ENCODE measurements around the gene SPOCD1.
"Not testable (repeated sequence)": the region's sequence is repeated elsewhere in the genome, so short reads cannot be mapped to it uniquely, and the experiment has no call there.

The SPOCD1 gene

GRCh38 chr1:31828926-31829690 is 13.3 kb upstream of the SPOCD1 start:
- no peak for DNase-seq (ENCODE audit: low read depth)

GRCh38 chr1:31828341-31828740 is 12.5 kb upstream of the SPOCD1 start:
- DNase-seq (ENCODE audit: low read depth) = no peak

- DNase-seq (ENCODE audit: low read depth) = no peak
Observed at GRCh38 chr1:31823780-31824179, 8.0 kb upstream of the SPOCD1 start.

- no peak for DNase-seq (ENCODE audit: low read depth)
Observed at GRCh38 chr1:31822766-31823165, 6.9 kb upstream of the SPOCD1 start.

- DNase-seq (ENCODE audit: low read depth) = not testable (repeated sequence)
Observed at GRCh38 chr1:31820196-31820595, 4.4 kb upstream of the SPOCD1 start.

- DNase-seq (ENCODE audit: low read depth) = no peak
Observed at GRCh38 chr1:31818206-31818605, 2.4 kb upstream of the SPOCD1 start.

GRCh38 chr1:31816947-31817346 is 1.1 kb upstream of the SPOCD1 start:
- not testable (repeated sequence) for DNase-seq (ENCODE audit: low read depth)

GRCh38 chr1:31816501-31816900 is 679 bp upstream of the SPOCD1 start:
- DNase-seq (ENCODE audit: low read depth) = not testable (repeated sequence)

GRCh38 chr1:31815307-31815645 is 546 bp downstream of the SPOCD1 start:
- DNase-seq (ENCODE audit: low read depth) = no peak

GRCh38 chr1:31814631-31815306 is 1.1 kb downstream of the SPOCD1 start:
- no peak for DNase-seq (ENCODE audit: low read depth)

GRCh38 chr1:31814041-31814511 is 1.7 kb downstream of the SPOCD1 start:
- DNase-seq (ENCODE audit: low read depth) = no peak

- no peak for DNase-seq (ENCODE audit: low read depth)
Observed at GRCh38 chr1:31812158-31812829, 3.5 kb downstream of the SPOCD1 start.

GRCh38 chr1:31811605-31812004 is 4.2 kb downstream of the SPOCD1 start:
- no peak for DNase-seq (ENCODE audit: low read depth)

- no peak for DNase-seq (ENCODE audit: low read depth)
Observed at GRCh38 chr1:31809698-31810097, 6.1 kb downstream of the SPOCD1 start.

GRCh38 chr1:31807273-31808048 is 8.4 kb downstream of the SPOCD1 start:
- no peak for DNase-seq (ENCODE audit: low read depth)

- no peak for DNase-seq (ENCODE audit: low read depth)
Observed at GRCh38 chr1:31805318-31805717, 10.5 kb downstream of the SPOCD1 start.

GRCh38 chr1:31804098-31804497 is 11.7 kb downstream of the SPOCD1 start:
- no peak for DNase-seq (ENCODE audit: low read depth)

- no peak for DNase-seq (ENCODE audit: low read depth)
Observed at GRCh38 chr1:31803610-31804009, 12.2 kb downstream of the SPOCD1 start.

- DNase-seq (ENCODE audit: low read depth) = no peak
Observed at GRCh38 chr1:31802190-31803150, 13.4 kb downstream of the SPOCD1 start.

- DNase-seq (ENCODE audit: low read depth) = no peak
Observed at GRCh38 chr1:31801458-31801857, 14.4 kb downstream of the SPOCD1 start.

GRCh38 chr1:31800674-31800967 is 15.2 kb downstream of the SPOCD1 start:
- DNase-seq (ENCODE audit: low read depth) = no peak

All from activated T-cell treated with anti-CD3 and anti-CD28 coated beads for 1 hour (primary cell).